Measurements from ENCODE around the gene SALL3.

The SALL3 gene

DNA sequence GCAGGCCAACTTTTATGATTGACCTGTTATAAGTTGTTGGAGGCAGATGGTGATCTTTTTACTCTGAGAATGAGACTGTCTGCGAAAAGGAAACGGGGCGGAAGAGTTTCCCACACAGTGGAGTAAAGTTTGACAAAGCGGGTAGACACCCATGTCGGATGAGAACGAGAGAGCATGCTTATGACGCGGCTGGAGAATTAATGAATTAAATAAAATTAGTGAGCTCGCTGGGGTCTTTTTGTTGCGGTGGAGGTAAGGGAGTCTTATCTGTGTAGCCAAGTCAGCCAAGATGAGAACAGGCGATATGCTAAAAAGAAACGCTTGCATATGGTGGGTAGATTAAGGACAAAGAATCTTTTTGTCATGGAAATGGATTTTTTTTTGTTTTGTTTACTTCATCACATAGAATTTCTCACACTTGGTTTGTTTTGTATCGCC lies 1.8 kb downstream of the SALL3 start:
- DNase-seq = no peak

- DNase-seq = no peak
These were observed 2.5 kb downstream of the SALL3 start for GRCh38 chr18:78981989-78982620.

DNA sequence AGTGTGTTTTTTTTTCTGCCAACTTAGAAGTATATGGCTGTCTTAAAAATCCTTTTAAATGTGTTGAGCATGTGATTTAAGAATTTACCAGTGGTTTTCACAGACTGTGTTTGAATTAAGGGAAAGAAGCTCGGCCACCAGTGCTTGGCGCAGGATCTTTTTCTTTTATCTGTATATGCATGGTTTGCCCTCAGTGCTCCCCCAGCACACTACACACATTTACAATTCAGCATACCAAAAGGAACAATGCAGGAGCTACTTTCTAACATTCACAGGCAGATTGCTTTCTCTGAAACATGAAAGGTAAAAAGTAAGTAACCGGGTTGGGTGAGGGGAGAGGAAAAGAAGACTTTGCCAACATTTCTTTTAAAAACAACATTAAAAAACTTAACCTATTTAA lies 3.9 kb downstream of the SALL3 start:
- no peak for DNase-seq

DNA sequence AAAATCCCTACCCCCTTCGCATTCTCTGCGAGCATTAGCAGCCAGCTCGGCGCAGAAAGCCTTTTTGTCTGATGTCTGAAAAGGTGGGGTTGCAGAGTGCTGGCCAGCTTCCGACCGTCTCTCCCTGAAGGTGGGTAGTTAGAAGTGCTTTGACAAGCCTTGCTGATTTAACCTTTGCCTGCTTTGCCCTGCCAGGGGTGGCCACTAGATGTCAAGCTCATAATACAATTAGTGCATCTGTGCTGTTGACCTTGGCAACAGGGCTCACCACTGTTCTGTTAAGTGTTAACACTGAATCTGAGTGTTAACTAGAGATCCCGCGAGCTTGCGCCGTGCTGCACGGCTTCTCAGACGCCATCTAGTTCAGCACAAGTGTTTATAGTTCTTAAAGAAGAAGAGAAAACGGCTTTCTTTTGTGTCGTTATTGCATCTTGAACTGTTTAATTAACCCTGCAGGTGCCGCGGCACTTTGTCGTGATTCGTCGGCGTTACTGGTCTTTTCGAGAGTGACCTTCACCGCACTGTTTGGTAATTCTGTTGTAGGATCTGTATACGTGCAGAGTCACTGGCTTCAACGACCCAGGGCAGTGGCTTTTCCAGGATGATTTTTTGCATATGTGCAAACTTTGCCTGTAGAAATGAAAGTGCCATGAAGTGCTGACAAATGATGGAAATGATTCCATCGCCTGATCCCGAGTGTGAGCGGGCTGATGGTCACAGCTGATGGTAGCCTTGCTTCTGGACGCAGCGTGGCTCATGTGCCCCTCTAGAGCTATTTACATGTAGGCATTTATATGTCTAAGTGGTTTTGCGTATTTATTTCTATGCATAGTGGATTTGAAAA lies 5.5 kb downstream of the SALL3 start:
- DNase-seq = no peak

DNA sequence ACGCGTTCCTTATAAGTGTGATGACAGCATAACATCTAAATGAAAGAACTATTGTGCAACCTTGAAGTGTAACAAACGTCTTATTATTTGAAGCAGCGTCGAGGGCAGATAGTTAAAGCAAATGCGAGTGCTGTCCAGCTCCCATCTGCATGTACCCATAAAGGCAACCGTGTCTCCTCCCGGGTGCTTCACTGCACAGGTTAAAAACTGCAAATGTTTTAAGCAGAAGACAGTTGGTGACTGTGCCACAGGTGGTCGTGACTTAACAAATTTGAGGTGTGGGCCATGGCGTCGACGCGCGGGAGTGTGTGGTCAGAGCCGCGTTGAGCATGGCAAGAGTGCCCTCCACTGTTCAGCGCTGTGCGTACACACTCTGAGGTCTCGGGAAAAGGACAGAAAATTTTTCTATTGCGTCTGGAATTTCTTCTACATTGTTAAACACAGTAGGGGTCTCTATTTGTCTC lies 6.4 kb downstream of the SALL3 start:
- DNase-seq = no peak

DNA sequence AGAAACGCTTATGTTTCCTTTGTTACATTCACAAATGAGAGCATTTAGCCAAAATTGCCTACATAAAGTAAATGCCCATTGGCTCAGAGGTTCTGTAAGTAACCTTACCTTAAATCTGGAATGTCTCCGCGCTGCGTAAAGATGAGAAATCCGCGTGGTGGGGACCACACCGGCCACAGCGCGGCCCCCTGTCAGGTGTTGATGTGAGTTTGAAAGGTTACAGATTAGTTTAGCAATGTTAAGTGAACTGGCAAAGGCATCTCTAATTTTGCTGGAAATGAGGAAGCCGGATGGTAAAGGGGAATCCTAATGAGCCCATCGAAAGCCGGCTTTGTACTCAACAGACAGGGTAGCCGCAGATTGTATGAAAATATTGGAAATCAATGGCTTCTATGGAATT lies 11.8 kb downstream of the SALL3 start:
- no peak for DNase-seq

DNA sequence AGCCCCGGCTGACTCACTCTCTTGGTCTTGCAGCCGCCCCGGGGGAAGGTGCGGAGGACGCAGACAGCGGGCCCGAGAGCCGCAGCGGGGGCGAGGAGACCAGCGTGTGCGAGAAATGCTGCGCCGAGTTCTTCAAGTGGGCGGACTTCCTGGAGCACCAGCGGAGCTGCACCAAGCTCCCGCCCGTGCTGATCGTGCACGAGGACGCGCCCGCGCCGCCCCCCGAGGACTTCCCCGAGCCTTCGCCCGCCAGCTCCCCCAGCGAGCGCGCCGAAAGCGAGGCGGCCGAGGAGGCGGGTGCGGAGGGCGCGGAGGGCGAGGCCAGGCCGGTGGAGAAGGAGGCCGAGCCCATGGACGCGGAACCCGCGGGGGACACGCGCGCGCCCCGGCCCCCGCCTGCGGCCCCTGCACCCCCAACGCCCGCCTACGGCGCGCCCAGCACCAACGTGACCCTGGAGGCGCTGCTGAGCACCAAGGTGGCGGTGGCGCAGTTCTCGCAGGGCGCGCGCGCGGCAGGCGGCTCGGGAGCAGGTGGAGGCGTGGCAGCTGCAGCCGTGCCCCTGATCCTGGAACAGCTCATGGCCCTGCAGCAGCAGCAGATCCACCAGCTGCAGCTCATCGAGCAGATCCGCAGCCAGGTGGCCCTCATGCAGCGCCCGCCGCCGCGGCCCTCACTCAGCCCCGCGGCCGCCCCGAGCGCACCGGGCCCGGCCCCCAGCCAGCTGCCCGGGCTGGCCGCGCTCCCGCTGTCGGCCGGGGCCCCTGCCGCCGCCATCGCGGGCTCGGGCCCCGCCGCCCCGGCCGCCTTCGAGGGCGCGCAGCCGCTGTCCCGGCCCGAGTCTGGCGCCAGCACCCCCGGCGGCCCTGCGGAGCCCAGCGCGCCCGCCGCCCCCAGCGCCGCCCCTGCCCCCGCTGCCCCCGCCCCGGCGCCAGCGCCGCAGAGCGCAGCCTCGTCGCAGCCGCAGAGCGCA lies 12.7 kb downstream of the SALL3 start:
- no peak for DNase-seq

- DNase-seq = no peak
These were observed 13.7 kb downstream of the SALL3 start for GRCh38 chr18:78993014-78993926.

- DNase-seq = no peak
These were observed 14.4 kb downstream of the SALL3 start for GRCh38 chr18:78994000-78994399.

DNA sequence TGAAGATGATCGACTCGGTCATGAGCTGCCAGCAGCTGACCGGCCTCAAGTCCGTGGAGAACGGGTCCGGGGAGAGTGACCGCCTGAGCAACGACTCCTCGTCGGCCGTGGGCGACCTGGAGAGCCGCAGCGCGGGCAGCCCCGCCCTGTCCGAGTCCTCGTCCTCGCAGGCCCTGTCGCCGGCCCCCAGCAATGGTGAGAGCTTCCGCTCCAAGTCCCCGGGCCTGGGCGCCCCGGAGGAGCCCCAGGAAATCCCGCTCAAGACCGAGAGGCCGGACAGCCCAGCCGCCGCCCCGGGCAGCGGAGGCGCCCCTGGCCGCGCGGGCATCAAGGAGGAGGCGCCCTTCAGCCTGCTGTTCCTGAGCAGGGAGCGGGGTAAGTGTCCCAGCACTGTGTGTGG lies 14.9 kb downstream of the SALL3 start:
- no peak for DNase-seq

DNA sequence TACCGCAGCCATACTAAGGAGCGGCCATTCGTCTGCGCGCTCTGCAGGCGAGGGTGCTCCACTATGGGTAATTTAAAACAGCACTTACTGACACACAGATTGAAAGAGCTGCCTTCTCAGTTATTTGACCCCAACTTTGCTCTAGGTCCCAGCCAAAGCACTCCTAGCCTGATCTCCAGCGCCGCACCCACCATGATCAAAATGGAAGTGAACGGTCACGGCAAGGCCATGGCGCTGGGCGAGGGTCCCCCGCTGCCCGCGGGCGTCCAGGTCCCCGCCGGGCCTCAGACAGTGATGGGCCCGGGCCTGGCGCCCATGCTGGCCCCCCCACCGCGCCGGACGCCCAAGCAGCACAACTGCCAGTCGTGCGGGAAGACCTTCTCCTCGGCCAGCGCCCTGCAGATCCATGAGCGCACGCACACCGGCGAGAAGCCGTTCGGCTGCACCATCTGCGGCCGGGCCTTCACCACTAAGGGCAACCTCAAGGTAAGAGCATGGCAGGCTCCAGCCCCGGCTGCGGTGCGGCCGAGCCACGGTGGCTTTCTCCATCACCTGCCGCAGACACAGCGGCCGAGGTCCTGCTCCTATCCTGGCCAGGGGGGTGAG lies 15.5 kb downstream of the SALL3 start:
- DNase-seq = no peak

- no peak for DNase-seq
These were observed 16.2 kb downstream of the SALL3 start for GRCh38 chr18:78995740-78996395.

- no peak for DNase-seq
These were observed 17.3 kb downstream of the SALL3 start for GRCh38 chr18:78996741-78997490.

- no peak for DNase-seq
These were observed 18.9 kb downstream of the SALL3 start for GRCh38 chr18:78998371-78999071.

DNA sequence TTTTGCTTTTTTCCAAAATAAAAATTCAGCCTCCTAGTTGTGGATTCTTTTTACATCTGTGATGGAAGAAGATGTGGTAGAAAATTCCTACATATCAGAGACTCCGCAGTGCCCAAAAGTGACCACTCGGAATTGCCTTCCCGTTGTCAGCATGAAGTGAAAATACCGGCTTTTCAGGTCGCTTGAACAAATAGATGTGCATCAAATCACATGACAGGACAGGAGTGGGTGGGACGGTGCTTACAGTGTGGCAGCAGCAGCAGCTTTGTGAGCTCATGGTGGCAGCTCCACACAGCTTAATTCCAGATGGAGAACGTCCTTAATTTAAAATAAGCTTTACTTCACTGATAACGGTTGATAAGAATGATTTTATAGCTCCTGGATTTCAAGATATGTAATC lies 20.3 kb downstream of the SALL3 start:
- no peak for DNase-seq

- no peak for DNase-seq
These were observed 21.4 kb downstream of the SALL3 start for GRCh38 chr18:79000997-79001396.

DNA sequence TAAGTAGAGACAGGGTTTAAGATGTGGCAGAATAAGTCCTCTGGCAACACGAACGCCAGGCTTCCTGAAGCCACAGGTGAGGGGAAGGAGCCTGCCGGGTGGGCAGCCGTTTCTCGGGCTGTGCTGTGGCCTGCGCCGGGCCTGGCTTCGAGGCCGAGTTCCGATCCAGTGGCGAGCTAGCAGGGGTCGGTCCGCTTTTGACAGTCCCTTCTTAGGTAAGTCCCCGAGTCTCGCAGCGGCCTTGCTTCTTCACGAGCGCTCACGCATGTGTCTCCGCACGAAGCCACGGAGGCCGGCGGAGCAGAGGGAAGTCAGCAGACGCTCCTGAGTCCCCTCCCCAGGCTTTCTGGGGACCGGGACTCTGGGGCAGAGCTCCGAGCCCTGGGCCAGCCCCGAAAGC lies 26.0 kb downstream of the SALL3 start:
- no peak for DNase-seq

DNA sequence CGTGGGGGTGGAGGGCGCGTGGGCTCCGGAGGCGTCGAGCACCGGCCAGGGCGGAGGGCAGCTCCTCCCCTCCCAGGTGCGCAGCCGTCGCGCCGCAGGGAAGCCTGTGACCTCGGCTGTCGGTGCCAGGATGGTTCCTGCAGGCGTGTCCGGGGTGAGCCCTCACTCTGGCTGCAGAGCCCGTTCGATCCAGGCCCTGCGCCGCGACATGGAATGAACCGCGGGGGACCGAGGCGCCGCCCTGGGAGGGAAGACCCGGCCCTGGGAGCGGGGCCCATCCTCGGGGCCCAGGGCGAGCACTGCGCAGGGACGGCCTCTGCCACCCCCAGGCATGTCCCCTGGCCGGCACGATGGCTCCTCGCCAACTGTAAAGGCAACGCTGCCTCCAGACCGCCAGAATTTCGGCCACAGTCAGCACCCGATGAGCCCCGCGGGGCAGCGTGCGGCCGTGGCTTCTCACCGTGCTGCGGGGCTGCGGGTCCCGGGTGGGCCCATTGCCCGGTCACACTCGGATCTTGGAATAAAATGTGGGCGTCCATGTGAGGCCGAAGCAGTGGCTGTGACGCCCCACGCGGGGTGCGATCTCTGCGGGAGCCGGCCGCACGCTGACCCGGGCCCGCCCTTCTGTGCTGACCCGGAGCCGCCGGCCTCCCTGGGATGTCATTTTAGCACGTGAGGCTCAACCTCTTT lies 26.6 kb downstream of the SALL3 start:
- no peak for DNase-seq

- DNase-seq = no peak
These were observed 27.8 kb downstream of the SALL3 start for GRCh38 chr18:79007440-79007839.

Measured in T1000 (cell line).